Head of caudate nucleus (tissue), 42 donors: ENCODE measurements around the gene SYT7.

ENCODE experiments used
- DNase-seq, 42 donors: peaks; one replicate each; pipeline versions ENCODE4 v3.0.0 to v3.0.0-alpha.2; 2020 to 2021; ENCODE audit warnings: mixed read lengths in 7 of 42
- intact Hi-C: fragments of 100-400 bp; cut with DNase I; formaldehyde crosslinking; loops from one replicate; pipeline ENCODE4 v1.15.0; 2022

SYT7 gene

GRCh38 chr11:61532134-61533038 is 48.5 kb downstream of the SYT7 start:
- DNase-seq: peak in 16 of 42 donors; percentile 31 to 72 (median 52)
- intact Hi-C loops: loop anchor here (10.0 kb wide), 1 partner anchor 102 kb away; no protein-coding TSS in a partner anchor

- intact Hi-C loops: loop anchor here (10.0 kb wide), 1 partner anchor 104 kb away; no protein-coding TSS in a partner anchor
- no peak for DNase-seq
These were observed 49.8 kb downstream of the SYT7 start for GRCh38 chr11:61531044-61531443.

- intact Hi-C loops: loop anchor here (10.0 kb wide), 1 partner anchor 105 kb away; no protein-coding TSS in a partner anchor
- DNase-seq: no peak
These were observed 51.2 kb downstream of the SYT7 start for GRCh38 chr11:61529537-61530225.

GRCh38 chr11:61528114-61528513 is 52.8 kb downstream of the SYT7 start:
- no peak for DNase-seq
- intact Hi-C loops: no loop called here

GRCh38 chr11:61526956-61527731 is 53.7 kb downstream of the SYT7 start:
- no peak for DNase-seq
- intact Hi-C loops: no loop called here

GRCh38 chr11:61526229-61526628 is 54.6 kb downstream of the SYT7 start:
- no peak for DNase-seq
- intact Hi-C loops: no loop called here

GRCh38 chr11:61524963-61525587 is 55.8 kb downstream of the SYT7 start:
- DNase-seq: no peak
- intact Hi-C loops: no loop called here

- intact Hi-C loops: no loop called here
- DNase-seq: no peak
These were observed 56.4 kb downstream of the SYT7 start for GRCh38 chr11:61524446-61524845.

GRCh38 chr11:61522881-61523280 is 58.0 kb downstream of the SYT7 start:
- no peak for DNase-seq
- intact Hi-C loops: no loop called here

- no peak for DNase-seq
- intact Hi-C loops: no loop called here
These were observed 62.7 kb downstream of the SYT7 start for GRCh38 chr11:61518032-61518795.

GRCh38 chr11:61516675-61517572 is 64.0 kb downstream of the SYT7 start:
- intact Hi-C loops: loop anchor here (2.0 kb wide), 1 partner anchor 70 kb away; no protein-coding TSS in a partner anchor
- DNase-seq: peak in 30 of 42 donors; percentile 41 to 83 (median 62)

- DNase-seq: peak in 14 of 42 donors; percentile 24 to 63 (median 48)
- intact Hi-C loops: loop anchor here (2.0 kb wide), 1 partner anchor 69 kb away; no protein-coding TSS in a partner anchor
These were observed 64.7 kb downstream of the SYT7 start for GRCh38 chr11:61516191-61516590.

- intact Hi-C loops: loop anchor here (2.0 kb wide), 1 partner anchor 69 kb away; no protein-coding TSS in a partner anchor
- no peak for DNase-seq
These were observed 65.2 kb downstream of the SYT7 start for GRCh38 chr11:61515686-61516085.

- DNase-seq: peak in 2 of 42 donors; percentile 13 to 43
- intact Hi-C loops: loop anchor here (5.0 kb wide), 1 partner anchor 37 kb away; no protein-coding TSS in a partner anchor
These were observed 66.6 kb downstream of the SYT7 start for GRCh38 chr11:61514050-61514917.

GRCh38 chr11:61513143-61513765 is 67.6 kb downstream of the SYT7 start:
- DNase-seq: peak in 35 of 42 donors; percentile 28 to 85 (median 61)
- intact Hi-C loops: loop anchor here (5.0 kb wide), 1 partner anchor 36 kb away; no protein-coding TSS in a partner anchor
